HG03558 (cell line): ENCODE data around the gene VWA2.

Experiments
- ATAC-seq: cut with Tn5 transposase; IDR thresholded peaks from one replicate; pipeline ENCODE4 v1.9.1; 2021; ENCODE audit warnings: moderate number of reproducible peaks; ENCODE audit not compliant: unreplicated experiment; ENCODE audit errors: extremely low read depth

The VWA2 gene

DNA sequence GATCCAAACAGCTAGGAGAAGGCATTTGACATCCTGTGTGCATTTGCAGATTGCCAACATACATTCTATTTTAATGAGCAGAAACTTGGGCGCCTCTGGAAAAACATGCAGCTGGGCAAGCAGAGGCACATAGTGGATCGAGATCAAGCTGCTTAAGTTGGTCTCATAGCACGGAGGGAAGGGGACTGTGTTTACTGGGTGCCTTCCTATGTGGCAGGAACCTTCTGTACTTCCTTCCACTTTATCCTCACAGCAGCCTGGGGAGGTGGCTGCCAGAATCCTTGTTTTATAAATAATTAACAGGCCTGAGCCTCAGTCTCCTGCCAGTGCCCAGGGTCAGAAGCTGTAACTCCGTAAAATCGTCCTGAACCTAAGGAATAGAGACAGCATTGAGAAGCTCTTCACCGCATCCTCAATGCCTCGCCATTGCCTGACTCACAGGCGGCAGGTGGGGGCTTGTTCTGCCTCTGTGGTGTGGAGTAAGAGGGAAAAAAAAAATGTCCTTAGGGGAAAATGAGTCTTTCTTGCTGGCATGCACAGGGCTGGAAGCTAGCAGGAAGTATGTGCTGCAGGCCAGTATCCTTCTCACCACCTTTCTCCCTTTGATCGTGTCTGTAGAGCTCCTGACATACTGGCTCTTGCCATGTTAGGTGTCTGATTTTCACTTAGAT is 6.2 kb downstream of the VWA2 start:
- no peak for ATAC-seq

DNA sequence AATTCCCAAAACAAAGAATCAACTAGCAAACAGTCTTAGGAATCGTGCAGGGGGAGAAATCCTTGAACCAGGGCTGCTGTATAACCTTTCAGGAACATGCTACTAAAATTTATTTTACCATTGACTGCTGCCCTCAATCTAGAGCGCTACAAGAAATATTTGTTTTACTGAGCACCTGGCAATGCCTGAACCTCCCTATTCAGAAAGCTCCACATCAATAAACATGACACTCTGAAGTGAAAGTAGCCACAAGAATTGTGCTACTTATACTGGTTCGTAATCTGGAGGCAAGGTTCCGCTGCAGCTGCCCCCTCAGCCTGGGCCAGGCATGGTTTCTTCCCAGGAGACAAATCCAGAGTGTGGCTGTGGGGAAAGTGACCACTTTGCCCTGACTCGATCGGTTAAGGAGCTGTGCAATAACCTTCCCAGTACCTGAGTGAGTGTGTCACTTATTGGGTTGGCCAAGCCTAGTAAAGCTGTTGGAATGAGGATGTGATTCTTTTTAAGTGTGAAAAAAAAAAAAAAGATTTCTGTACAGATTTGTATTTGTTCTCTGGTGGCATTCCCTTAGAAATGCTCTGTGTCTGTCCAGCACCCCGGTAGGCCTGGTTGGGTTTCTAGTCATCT is 7.7 kb downstream of the VWA2 start:
- no peak for ATAC-seq

DNA sequence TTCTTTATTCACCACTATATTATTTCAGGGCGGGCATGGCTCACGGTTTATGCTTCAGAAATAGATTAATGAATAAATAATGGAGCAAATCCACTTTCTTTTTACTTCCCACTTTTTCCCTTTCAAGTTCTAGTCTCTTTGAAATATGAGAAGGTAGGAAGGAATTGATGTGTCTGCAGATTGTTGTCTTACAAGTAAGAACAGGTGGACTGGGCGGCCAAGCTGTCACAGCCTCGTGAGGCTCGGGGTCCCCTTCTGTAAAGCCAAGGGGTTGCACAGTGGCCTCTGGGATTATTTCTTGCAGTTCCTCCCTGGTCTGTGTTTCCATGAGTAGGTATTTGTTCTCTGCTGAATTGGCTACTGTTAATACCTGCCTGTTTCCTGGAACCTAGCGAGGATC is 11.2 kb downstream of the VWA2 start:
- ATAC-seq: no peak

DNA sequence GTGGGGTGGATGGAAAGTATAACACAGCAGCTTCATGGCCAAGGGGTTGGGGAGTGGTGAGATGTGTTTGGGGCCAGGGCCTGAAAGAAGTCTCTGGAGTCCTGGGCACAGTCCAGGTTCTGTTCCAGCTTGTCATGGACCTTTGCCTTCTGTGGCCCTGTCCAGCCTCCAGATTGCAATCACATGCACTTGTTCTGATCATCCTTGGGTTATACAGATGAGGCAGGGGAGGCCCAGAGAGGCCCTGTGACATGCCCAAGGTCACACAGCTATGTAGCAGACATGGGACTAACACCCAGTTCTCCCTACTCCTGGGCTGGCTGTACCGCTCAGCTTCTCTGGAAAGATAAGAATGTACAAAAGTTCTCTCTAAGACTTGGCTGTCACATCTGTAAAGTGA is 11.7 kb downstream of the VWA2 start:
- ATAC-seq: no peak

DNA sequence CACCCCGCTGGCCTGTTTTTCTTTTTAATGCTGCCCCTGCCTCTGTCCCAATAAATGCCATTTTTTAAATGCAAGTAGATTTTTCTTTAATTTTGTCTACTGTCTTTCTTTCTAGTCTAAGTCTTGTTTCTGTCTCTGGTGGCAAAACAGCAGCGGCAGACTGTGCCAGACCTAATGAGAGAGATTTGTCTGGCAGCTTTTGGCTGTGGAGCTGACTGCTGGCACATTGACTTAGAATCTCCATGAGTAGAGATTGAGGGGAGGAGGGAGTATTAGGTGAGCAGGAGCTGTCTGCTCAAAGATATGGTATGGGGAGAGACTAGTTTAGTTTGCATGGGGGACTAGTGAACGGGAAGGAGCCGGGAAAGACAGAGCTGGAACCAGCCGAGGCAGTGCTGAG is 13.0 kb downstream of the VWA2 start:
- ATAC-seq: no peak

DNA sequence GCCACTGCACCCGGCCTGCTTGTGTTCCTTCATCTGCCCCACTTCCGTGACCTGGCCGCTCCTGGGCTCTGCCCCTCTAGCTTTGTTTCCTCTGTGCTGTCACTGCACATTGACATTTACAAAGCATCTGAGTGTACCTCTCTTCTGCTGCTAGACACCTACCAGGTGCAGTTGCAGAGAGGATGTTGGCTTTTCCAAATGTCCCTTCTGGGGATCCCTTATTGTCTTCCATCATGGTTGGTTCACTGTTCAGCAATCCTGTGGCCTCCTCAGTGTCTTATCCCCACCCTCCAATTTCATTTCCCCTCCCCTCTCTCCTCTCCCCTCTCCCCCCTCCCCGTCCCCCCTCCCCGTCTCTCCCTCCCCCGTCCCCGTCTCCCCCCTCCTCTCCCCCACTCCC is 13.8 kb downstream of the VWA2 start:
- no peak for ATAC-seq

DNA sequence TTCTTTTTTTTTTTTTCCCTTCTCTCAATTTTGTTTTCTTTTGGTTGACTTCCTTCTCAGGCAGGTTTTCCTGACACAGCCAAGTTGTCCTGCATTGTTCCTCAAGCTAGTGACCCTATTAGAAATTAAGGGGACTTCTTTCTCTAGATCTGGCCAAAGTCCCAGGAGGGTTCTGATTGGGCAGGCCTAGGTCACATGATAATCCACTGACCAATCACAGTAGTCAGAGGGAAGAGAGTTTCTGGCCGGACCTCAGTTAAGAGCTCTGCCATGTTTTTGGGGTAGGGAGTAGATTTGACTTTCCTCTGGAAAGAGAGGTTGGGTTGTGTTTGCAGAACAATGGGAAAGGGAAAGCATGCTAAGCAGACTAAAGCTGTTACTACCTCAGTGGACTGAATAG is 16.2 kb downstream of the VWA2 start:
- no peak for ATAC-seq

DNA sequence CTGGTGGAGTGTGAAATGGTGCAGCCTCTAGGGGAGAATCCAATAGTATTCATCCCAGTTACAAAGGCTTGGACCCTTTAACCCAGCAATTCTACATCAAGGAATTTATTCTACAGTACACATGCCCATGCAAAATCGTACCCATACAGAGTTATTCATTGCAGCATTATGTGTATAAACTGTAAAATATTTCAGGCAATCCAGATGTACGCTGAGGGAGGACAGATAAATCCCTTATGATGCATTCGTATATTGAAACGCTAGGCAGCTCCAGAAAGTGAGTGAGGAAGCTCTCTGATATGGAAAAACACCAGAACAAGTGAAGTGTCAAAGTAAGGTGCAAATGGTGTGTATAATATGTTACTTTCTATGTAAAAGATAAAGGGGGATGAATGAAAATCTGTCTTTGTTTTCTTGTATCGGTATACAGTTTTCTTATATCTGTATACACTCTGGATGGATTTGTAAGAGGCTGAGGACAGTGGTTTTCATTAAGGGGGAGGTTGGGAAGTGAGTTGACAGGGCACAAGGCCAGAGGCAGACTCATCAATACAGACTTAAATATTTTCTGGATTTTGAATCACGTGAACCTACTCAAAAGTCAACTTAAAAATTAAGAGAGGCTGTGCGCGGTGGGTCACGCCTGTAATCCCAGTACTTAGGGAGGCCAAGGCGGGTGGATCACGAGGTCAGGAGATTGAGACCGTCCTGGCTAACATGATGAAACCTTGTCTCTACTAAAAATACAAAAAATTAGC is 17.1 kb downstream of the VWA2 start:
- no peak for ATAC-seq

DNA sequence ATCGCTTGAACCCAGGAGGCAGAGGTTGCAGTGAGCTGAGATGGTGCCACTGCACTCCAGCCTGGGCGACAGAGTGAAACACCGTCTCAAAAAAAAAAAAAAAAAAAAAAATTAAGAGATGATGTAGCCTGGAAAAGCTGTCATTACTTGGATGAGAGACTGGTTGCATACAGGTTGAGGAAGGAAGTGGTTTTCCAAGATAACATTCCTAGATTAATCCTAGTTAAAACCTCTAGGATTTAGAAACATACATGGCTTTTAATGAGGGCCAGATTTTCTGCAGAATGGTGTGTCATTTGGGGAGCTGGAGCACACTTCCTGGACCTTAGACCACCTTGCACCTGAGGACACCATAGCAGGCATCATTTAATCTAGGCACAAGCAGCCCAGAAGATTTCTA is 17.8 kb downstream of the VWA2 start:
- no peak for ATAC-seq

DNA sequence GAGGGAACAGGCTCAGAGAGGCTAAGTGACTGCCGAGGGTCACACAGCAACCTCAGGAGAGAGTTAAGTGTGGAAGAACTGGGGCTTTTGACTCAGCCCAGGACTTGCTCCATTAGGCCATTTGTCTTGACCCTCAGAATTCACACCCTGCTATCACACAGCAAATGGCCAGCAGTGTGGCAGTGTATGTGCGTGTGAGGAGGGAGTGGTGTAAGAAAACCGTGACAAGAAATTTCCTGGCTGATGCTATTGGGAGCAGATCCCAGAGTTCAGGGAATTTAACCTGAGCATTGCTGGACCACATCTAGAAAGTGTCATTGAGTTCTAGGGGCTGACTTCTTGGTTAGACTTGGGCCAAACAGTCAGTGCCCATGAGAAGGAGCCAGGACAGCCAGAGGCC is 18.4 kb downstream of the VWA2 start:
- no peak for ATAC-seq

DNA sequence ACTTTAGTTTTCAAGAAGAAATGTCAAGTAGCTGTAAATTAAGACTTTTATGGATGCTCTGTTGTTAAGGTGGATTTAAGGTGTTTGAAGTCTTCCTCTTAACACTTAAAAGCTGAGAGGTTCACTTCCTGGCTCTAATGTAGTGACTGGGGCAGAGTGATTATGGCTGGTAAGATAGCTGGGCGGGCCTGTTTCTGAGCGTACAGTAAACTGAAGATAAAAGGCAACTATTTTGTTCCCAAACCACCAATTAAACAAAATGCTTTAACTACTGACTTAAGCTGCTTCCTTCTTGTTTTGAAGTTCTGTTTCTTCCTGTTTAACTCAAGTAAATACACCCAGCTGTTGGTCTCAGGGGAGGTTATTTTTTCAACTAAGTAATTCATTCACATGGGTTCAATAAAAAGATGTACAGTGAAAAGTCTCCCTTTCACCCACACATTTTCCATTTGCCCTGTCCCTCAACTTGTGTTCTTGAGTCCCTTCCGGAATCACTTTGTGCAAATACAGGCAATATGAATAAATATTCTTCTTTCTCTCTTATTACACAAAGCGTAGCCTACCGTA is 19.3 kb downstream of the VWA2 start:
- ATAC-seq: no peak

DNA sequence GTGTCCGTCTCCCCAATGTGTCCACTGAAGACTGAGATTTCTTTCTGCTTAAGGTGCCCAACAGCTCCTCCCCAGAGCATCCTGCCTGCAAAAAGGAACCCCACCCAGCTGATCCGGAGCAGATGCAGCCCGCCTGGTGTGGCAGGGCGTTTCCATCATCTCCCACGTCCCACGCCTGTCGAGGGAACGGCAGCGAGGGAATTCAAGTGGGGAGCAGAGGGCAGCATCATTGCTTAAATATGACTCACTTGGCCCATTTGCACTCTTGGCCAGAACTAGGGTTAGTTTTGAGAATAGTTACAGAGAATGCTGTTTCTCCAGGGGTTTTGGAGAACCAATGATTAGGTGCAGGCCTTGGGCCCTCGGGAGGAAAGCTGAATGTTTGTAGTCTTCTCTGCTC is 20.8 kb downstream of the VWA2 start:
- ATAC-seq: no peak

DNA sequence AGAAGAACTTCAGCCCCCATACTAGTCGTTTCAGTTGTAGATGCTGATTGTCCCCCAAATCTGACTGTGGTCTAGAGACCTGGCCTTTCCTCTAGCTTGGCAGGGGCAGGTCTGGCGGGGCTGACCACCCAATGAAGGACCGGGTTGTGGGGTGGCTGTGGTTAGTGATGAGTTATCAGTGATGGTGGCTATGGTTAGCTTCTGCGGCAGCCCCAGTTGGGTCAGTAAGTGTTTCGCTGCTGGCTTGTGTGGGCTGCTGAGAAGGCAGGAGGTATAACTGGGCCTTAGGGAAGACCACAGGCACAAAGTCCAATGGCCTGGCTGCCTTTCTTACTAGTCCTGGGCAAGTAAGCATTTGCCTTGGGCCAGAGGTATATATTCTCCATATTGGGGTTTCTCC is 21.3 kb downstream of the VWA2 start:
- no peak for ATAC-seq

DNA sequence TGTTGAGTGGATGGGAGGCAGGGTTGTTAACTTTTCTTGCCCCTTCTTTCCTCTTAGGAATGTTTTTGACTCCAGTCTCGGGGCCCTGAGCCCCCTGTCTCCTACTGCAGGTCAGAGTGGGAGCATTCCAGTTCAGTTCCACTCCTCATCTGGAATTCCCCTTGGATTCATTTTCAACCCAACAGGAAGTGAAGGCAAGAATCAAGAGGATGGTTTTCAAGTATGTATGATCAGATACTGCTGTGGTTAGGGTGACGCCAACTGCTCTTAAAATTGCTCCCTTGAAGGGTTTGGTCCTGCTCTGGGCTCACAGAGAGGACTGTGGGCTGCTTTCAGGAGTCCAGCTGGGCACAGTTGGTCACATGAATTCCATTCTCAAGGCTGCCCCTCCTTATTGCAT is 22.0 kb downstream of the VWA2 start:
- no peak for ATAC-seq

DNA sequence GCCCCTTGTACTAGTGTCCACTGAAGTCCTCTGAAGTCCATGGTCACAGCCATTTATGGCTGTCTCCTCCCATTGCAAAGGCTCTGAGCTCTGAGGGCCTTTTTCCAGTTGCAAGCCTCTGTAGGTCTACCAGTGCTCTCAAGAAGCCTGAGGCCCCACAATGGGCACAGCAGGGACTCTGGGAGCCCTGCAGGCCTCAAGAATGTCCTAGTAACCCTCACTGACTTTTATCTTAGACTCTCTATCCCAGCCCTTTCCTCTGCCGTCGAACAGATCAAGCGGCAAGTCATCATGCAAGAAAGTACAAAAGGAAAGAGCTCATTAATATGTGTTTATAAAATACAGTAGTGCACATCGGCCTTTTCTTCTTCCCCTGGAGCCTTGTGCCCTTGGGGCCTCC is 23.4 kb downstream of the VWA2 start:
- ATAC-seq: no peak

DNA sequence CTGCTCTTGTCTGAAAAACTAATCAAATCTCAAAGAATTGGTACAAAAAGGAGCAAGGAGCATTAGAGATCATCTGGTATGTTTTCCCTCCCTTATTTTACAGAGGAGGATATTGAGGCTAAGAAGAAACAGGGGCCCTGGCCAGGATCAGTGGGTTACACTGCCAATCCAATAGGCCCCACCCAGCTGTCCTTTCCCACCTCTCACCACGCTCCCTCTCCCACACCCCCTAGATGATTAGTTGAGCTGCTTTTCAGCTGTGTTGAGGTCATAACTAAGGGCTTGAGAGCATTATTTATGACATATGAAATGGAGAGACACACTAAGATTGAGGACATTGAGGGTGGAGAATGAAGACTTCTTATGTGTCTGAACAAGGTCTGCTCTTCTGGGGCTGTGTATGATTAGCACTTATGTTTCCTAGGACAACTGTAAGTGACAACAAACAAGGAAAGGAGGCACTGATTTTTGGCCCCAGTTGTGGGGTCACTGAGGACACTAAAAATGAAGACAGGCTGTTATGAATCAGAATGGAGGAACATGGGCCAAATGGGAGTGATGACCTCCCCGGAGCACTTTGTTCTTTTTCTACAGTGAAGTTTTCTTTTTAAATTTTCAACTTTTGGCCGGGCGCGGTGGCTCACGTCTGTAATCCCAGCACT is 26.5 kb downstream of the VWA2 start:
- no peak for ATAC-seq

DNA sequence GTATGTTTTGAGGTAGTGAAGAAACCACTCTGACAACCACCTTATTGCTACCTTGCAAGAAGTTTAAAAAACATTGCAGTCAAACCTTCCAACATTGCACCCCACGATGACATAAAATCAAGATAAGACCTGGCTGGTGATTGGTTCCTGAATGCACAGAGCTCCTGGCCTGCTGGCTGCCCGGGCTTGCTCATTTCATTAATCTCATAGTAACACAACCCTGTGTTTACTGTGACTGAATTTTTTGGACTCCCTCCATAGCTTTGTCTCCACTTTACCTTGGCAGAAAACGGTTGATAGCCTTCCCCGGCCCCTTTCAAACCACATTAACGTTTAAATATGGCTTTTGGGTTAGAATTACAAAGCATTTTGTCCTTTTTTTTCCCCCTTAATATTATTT is 27.5 kb downstream of the VWA2 start:
- no peak for ATAC-seq

DNA sequence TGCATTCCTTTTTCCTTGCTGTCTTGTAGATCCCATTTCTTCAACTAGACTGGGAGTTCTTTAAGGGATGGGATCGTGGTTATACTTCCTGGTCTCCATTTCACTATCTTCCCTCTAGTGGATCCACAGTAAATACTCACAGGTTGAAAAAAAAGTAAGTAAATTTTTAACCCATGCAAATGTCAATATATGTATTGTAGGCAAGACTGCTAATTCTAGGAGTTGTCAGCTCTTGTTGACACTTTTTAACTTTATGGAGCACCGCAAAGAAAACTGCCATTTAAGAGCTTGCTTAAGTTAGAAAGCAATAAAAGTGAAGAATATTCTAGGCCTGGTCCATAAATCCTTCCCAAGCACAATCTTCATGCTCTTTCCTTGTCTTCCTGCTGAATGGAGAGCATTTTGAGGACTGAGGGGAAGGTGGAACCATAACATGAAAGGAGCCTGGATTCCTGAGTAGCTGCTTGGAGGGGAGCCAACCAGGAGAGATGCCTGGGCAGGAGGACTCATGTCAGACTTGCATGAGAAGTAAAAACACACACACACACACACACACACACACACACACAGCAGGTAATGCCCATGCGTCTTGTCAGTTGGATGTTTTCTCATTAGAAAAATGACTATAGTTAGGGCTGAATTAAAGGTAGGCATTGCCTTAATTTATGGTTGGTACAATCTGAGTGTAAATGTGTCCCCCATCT is 32.2 kb downstream of the VWA2 start:
- ATAC-seq: no peak

DNA sequence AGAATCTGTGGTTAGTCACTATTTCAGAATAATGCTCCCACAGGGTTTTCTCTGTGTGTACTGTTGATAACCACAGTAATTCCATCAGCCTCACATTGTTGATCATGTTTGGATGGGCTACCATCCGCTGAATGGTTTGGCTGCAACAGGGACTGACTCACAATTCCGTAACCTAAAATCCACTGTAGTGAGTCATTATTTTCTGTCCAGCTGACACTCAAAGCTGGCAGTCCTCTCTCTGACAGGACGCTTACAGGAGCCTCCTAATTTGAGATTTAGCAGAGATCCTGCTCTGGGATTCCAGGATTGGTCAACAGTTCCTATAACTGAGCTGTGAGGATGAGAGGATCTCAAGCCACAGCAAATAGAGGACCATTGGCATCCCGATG is 32.7 kb downstream of the VWA2 start:
- no peak for ATAC-seq

DNA sequence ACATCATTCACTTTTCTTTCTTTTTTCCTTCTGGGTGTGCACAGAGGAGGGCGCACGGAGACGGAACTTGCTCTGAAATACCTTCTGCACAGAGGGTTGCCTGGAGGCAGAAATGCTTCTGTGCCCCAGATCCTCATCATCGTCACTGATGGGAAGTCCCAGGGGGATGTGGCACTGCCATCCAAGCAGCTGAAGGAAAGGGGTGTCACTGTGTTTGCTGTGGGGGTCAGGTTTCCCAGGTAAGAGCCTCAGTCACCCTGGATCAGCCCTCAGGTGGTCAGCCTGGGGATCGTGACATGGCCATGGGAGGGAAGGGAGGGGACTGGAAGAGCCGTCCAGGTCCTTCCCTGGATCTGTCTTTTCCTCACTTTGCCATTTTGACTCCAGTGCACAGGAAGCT is 33.6 kb downstream of the VWA2 start:
- no peak for ATAC-seq
